HuH-7.5 (cell line): Measurements from ENCODE around the gene ASIC2.
"Not testable (repeated sequence)": the region's sequence is repeated elsewhere in the genome, so short reads cannot be mapped to it uniquely, and the experiment has no call there.

Experiments
- DNase-seq: peaks from one replicate; pipeline ENCODE4 v3.0.0; 2011; ENCODE audit warnings: low spot score

ASIC2 gene

GRCh38 chr17:32980230-32980629, 312.9 kb downstream of the ASIC2 start:
- no peak for DNase-seq

DNA sequence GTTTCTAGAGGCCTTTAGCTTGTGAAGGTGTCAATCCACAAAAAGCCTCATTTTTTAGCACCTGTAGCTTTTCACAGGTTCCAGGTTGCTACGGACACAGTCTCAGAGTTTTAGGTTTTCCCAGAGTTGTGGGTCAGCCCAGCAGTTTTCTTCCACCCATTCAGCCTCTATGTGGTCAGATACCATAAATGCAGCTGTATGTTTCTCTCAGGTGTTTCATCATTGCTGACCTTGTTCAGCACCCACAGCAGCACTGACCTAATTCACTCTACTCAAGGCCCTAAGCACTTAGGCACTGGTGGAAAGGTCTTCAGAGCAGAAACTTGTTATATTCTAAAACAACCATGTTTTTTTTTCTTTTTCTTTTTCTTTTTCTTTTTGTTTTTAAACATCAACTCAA, 316.5 kb downstream of the ASIC2 start:
- DNase-seq = no peak

DNA sequence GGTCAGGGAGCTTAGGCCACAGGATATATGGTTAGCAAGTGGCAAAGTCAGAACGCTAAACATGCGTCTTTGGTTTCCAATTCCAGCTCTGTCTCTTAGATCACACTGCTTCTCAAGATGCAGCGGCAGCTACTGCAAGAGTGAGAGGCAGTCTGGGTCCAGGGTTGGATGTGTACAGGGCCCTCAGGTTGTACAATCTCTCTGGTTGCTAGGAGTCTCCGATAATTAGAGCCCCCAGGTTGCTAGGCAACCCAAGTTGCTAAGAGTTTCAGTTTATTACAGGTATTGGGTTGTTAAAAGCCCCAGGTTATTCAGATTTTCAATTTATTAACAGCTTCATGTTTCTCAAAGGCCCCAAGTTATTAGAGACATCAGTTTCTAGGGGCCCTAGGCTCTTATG, 317.0 kb downstream of the ASIC2 start:
- no peak for DNase-seq

DNA sequence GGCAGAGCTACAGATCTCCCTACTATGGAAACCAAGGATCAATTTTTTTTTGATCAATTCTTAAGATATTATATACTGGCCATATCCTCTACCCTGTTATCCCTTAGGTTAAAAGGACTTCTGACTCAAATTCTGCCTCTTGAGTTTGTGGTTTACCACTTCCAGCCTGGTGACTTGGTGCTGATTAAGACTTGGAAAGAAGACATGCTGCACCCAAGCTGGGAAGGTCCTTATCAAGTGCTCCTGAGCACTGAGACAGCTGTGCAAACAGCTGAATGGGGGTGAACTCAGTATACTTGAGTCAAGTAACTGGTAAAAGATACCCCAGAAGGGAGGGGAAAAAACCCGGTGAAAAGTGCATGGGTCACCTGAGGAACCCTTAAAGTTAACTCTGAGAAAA, 321.9 kb downstream of the ASIC2 start:
- no peak for DNase-seq

DNA sequence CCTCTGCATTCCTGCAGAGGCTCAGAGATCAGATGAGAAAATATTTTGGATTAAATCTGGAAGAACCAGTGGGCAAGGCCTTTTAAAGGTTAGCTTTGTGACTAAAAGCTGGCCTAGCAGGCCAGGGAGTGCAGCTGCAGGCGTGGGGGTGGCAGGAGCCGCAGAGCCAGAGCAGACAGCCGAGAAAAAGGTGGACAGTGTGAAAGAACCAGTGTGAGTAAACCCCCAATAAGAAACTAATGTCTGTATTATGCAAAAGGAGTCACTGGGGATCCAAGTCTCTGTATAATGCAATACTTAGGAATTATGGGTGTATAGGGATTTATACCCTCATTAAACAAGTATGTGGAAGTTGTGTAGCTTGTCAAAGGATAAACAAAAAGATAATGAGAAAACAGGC, 322.8 kb downstream of the ASIC2 start:
- no peak for DNase-seq

DNA sequence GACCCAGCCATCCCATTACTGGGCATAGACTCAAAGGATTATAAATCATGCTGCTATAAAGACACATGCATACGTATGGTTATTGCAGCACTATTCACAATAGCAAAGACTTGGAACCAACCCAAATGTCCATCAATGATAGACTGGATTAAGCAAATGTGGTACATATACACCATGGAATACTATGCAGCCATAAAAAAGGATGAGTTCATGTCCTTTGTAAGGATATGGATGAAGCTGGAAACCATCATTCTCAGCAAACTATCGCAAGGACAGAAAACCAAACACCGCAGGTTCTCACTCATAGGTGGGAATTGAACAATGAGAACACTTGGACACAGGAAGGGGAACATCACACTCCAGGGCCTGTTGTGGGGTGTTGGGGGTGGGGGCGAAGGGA, 323.9 kb downstream of the ASIC2 start:
- DNase-seq = not testable (repeated sequence)

DNA sequence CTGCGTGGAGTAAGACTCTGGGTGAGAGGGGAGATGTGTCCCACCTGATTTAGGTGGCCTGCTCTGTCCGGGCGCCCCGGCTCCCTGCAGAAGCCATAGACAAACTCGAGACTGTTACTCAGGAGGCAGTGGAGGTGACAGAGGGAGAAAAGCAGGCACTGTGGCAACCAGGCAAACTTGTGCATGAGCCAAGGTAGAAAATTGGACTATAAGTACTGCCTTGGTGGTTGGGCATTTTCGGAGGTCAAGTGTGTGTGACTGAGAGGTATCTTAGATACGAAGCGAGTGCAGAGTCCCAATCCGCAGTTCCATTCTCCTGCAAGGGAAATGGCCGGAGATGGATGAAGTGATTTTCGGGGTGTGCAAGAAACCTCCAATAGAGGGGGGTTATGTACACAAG, 328.6 kb downstream of the ASIC2 start:
- DNase-seq = no peak
